ENCODE results near the gene CYP27A1. TPM values are rescaled to one million over a fixed set of nuclear protein-coding genes. Genes with fewer than 3 reads are reported as not detected.
A peak's percentile ranks its signal among the peaks of the same experiment; 100 is the strongest.

The CYP27A1 gene
- total RNA-seq, 1 donor from 2014 or later: 16.8 TPM

DNA sequence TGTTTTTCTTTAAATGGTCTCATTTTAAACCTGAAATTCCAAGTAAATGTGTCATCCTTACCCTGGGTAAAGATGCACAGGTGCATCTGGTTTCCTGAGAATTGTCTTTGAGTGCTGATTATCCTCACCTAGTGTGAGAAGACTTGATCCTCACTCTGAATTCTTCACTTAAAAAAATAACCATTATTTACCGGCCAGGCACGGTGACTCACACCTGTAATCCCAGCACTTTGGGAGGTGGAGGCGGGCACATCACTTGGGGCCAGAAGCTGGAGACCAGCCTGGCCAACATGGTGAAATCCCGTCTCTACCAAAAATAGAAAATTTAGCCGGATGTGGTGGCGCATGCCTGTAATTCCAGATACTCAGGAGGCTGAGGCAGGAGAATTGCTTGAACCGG lies 67.8 kb downstream of the CYP27A1 start:
- Mint-ChIP-seq H3K36me3 (peaks cover 5% of the 10 kb centered on the region), H3K4me3 (no peak overlapping the region), H3K9me3 (no peaks in the 10 kb centered on the region)

DNA sequence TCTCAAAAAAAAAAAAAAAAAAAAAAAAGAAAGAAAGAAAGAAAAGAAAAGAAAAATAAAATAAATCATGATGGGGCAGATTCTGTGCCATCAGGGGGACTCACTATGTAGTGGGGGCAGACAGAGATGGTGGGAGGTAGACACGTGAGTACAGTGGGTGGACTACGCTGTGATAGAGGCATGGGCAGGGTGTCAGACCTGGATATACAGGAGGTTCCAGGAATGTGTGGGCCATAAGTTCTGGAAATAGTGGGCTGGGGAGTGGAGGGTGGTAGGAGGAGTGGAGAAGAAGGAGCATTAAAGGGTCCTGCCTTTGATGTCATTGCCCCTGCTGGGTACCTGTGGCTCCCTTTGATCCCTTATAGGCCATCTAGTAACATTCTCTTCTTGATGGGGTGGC lies 68.8 kb downstream of the CYP27A1 start:
- Mint-ChIP-seq H3K36me3 (peaks cover 5% of the 10 kb centered on the region), H3K4me3 (no peak overlapping the region), H3K27me3 (ENCODE audit: low read depth) (peaks cover 12% of the 10 kb centered on the region), H3K9me3 (no peaks in the 10 kb centered on the region), H3K27ac (no peak overlapping the region), H3K4me1 (peaks cover 31% of the 10 kb centered on the region)
- TF ChIP-seq, protein P1, sequence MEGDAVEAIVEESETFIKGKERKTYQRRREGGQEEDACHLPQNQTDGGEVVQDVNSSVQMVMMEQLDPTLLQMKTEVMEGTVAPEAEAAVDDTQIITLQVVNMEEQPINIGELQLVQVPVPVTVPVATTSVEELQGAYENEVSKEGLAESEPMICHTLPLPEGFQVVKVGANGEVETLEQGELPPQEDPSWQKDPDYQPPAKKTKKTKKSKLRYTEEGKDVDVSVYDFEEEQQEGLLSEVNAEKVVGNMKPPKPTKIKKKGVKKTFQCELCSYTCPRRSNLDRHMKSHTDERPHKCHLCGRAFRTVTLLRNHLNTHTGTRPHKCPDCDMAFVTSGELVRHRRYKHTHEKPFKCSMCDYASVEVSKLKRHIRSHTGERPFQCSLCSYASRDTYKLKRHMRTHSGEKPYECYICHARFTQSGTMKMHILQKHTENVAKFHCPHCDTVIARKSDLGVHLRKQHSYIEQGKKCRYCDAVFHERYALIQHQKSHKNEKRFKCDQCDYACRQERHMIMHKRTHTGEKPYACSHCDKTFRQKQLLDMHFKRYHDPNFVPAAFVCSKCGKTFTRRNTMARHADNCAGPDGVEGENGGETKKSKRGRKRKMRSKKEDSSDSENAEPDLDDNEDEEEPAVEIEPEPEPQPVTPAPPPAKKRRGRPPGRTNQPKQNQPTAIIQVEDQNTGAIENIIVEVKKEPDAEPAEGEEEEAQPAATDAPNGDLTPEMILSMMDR (IDR thresholded peaks at IDR 0.05; ENCODE audit: unreplicated experiment): no peak
- no peak for DNase-seq (ENCODE audit: low spot score in 2 of 2, unreplicated experiment in 2 of 2)

More for the DNA sequence above, 67.8 kb downstream of the CYP27A1 start:
- TF ChIP-seq, protein P1 (IDR thresholded peaks at IDR 0.05; ENCODE audit: unreplicated experiment): no peak
- peaks cover 20% of the 10 kb centered on the region for H3K4me1 Mint-ChIP-seq
- H3K27me3 Mint-ChIP-seq (ENCODE audit: low read depth): peaks cover 12% of the 10 kb centered on the region
- DNase-seq (ENCODE audit: low spot score in 2 of 2, unreplicated experiment in 2 of 2): no peak
- H3K27ac Mint-ChIP-seq: no peak overlapping the region

DNA sequence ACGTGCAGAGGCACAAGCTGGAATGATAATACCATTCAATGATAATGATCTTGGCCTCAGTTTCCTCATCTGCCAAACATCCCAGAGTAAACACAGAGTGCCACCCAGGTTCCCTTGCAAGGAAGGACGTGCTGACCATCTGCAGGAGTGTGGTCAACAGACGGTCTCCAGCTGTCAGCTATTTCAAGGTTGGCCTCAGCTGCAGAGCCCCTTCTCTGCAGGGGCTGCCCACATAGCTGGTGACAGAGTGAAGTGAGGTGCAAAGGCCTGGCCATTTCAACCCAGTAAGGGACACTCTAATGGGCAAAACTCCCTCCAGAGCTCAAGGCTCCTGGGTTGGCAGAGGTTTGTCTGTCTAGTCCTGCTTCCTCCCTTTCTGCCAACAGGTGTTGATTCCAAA lies 69.3 kb downstream of the CYP27A1 start:
- Mint-ChIP-seq H3K4me3 (no peak overlapping the region), H3K27me3 (ENCODE audit: low read depth) (peaks cover 12% of the 10 kb centered on the region), H3K9me3 (no peaks in the 10 kb centered on the region), H3K4me1 (peaks cover 36% of the 10 kb centered on the region), H3K36me3 (peaks cover 5% of the 10 kb centered on the region), H3K27ac (no peak overlapping the region)
- DNase-seq (ENCODE audit: low spot score in 2 of 2, unreplicated experiment in 2 of 2): no peak
- TF ChIP-seq, protein P1 (IDR thresholded peaks at IDR 0.05; ENCODE audit: unreplicated experiment): no peak

- H3K4me3 Mint-ChIP-seq: peak overlapping the region; percentile 5
- peaks cover 54% of the 10 kb centered on the region for H3K4me1 Mint-ChIP-seq
- no peaks in the 10 kb centered on the region for H3K36me3 Mint-ChIP-seq
- peak overlapping the region; percentile 96 for H3K27ac Mint-ChIP-seq
- peaks cover 13% of the 10 kb centered on the region for H3K27me3 Mint-ChIP-seq (ENCODE audit: low read depth)
- no peaks in the 10 kb centered on the region for H3K9me3 Mint-ChIP-seq
- DNase-seq (ENCODE audit: low spot score in 2 of 2, unreplicated experiment in 2 of 2): peak in 1 of 2 experiments; percentile 82
- TF ChIP-seq, protein P1 (IDR thresholded peaks at IDR 0.05; ENCODE audit: unreplicated experiment): peak; percentile 82
Observed at GRCh38 chr2:218852911-218853667, 71.1 kb downstream of the CYP27A1 start.

DNA sequence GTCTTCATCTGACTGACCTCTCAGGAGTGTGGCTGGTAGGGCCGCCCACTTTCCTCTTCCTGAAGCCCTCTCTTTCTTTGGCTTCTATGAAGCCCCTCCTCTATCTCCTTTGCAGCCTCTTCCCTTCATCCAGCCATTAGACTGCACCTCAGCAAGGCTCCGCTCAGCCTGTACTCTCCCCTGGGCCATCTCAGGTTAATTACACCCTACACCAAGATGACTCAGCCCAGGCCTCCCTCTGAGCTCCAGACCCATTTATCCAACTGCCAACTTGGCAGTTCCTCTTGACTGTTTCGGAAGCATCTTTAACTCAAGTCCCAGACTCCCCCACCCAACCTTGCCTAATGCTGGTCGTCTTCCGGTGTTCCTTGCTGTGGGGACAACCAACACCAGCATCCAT lies 71.8 kb downstream of the CYP27A1 start:
- DNase-seq (ENCODE audit: low spot score in 2 of 2, unreplicated experiment in 2 of 2): no peak
- no peak overlapping the region for H3K4me3 Mint-ChIP-seq
- H3K9me3 Mint-ChIP-seq: no peaks in the 10 kb centered on the region
- peaks cover 19% of the 10 kb centered on the region for H3K27me3 Mint-ChIP-seq (ENCODE audit: low read depth)
- TF ChIP-seq, protein P1 (IDR thresholded peaks at IDR 0.05; ENCODE audit: unreplicated experiment): no peak
- H3K4me1 Mint-ChIP-seq: peaks cover 61% of the 10 kb centered on the region
- H3K36me3 Mint-ChIP-seq: no peaks in the 10 kb centered on the region
- peak overlapping the region; percentile 96 for H3K27ac Mint-ChIP-seq
